Measurements from ENCODE around the gene TSKU.
"Not testable (repeated sequence)": the region's sequence is repeated elsewhere in the genome, so short reads cannot be mapped to it uniquely, and the experiment has no call there.

TSKU gene

GRCh38 chr11:76800466-76801200, 17.5 kb downstream of the TSKU start:
- DNase-seq (ENCODE audit: low read depth in 1 of 2, low spot score in 1 of 2), result no peak

GRCh38 chr11:76801225-76801624, 18.1 kb downstream of the TSKU start:
- no peak for DNase-seq (ENCODE audit: low read depth in 1 of 2, low spot score in 1 of 2)

- DNase-seq (ENCODE audit: low read depth in 1 of 2, low spot score in 1 of 2), result no peak
Observed at GRCh38 chr11:76801736-76802135, 18.6 kb downstream of the TSKU start.

GRCh38 chr11:76802151-76802550, 19.0 kb downstream of the TSKU start:
- DNase-seq (ENCODE audit: low read depth in 1 of 2, low spot score in 1 of 2), result no peak

GRCh38 chr11:76802621-76803020, 19.5 kb downstream of the TSKU start:
- DNase-seq (ENCODE audit: low read depth in 1 of 2, low spot score in 1 of 2), result no peak

- DNase-seq (ENCODE audit: low read depth in 1 of 2, low spot score in 1 of 2), result no peak
Observed at GRCh38 chr11:76803023-76803422, 19.9 kb downstream of the TSKU start.

GRCh38 chr11:76803811-76804600, 20.9 kb downstream of the TSKU start:
- peak in 1 of 2 donors; percentile 11 for DNase-seq (ENCODE audit: low read depth in 1 of 2, low spot score in 1 of 2)

- no peak for DNase-seq (ENCODE audit: low read depth in 1 of 2, low spot score in 1 of 2)
Observed at GRCh38 chr11:76805206-76805913, 22.2 kb downstream of the TSKU start.

- no peak for DNase-seq (ENCODE audit: low read depth in 1 of 2, low spot score in 1 of 2)
Observed at GRCh38 chr11:76806131-76806530, 23.0 kb downstream of the TSKU start.

- no peak for DNase-seq (ENCODE audit: low read depth in 1 of 2, low spot score in 1 of 2)
Observed at GRCh38 chr11:76806608-76807205, 23.6 kb downstream of the TSKU start.

- DNase-seq (ENCODE audit: low read depth in 1 of 2, low spot score in 1 of 2), result peak; percentile 31 to 32
Observed at GRCh38 chr11:76807206-76807875, 24.2 kb downstream of the TSKU start.

GRCh38 chr11:76808171-76808570, 25.0 kb downstream of the TSKU start:
- DNase-seq (ENCODE audit: low read depth in 1 of 2, low spot score in 1 of 2), result no peak

- no peak for DNase-seq (ENCODE audit: low read depth in 1 of 2, low spot score in 1 of 2)
Observed at GRCh38 chr11:76808996-76809395, 25.8 kb downstream of the TSKU start.

GRCh38 chr11:76810151-76810853, 27.1 kb downstream of the TSKU start:
- no peak for DNase-seq (ENCODE audit: low read depth in 1 of 2, low spot score in 1 of 2)

- DNase-seq (ENCODE audit: low read depth in 1 of 2, low spot score in 1 of 2), result no peak
Observed at GRCh38 chr11:76811259-76811658, 28.1 kb downstream of the TSKU start.

GRCh38 chr11:76814414-76814813, 31.3 kb downstream of the TSKU start:
- DNase-seq (ENCODE audit: low read depth in 1 of 2, low spot score in 1 of 2), result no peak

GRCh38 chr11:76815678-76816077, 32.5 kb downstream of the TSKU start:
- DNase-seq (ENCODE audit: low read depth in 1 of 2, low spot score in 1 of 2), result not testable (repeated sequence)

GRCh38 chr11:76820184-76820566, 37.0 kb downstream of the TSKU start:
- no peak for DNase-seq (ENCODE audit: low read depth in 1 of 2, low spot score in 1 of 2)

GRCh38 chr11:76821396-76821795, 38.2 kb downstream of the TSKU start:
- not testable (repeated sequence) for DNase-seq (ENCODE audit: low read depth in 1 of 2, low spot score in 1 of 2)

GRCh38 chr11:76822406-76822805, 39.2 kb downstream of the TSKU start:
- no peak for DNase-seq (ENCODE audit: low read depth in 1 of 2, low spot score in 1 of 2)
